ENCODE measurements around the gene NEK7.

DNA sequence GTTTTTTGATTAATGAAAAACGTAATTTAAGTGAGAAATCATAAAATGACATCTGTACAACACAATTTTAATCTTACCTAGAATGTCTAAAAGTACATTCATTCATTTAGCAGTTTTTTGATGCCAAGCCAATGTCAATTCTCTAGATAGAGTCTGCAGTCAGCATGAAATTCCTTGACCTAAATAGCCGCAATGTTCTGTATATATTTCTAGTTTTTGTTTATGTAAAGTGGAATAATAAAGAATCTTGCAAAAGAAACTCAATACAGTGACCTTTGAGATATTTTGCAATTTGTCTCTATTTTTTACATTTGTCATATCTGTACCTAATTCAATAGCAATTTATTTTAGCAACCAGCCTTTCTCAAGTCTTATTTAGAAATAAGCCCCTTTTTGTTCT lies 207.7 kb downstream of the NEK7 start:
- TF ChIP-seq, protein P1, sequence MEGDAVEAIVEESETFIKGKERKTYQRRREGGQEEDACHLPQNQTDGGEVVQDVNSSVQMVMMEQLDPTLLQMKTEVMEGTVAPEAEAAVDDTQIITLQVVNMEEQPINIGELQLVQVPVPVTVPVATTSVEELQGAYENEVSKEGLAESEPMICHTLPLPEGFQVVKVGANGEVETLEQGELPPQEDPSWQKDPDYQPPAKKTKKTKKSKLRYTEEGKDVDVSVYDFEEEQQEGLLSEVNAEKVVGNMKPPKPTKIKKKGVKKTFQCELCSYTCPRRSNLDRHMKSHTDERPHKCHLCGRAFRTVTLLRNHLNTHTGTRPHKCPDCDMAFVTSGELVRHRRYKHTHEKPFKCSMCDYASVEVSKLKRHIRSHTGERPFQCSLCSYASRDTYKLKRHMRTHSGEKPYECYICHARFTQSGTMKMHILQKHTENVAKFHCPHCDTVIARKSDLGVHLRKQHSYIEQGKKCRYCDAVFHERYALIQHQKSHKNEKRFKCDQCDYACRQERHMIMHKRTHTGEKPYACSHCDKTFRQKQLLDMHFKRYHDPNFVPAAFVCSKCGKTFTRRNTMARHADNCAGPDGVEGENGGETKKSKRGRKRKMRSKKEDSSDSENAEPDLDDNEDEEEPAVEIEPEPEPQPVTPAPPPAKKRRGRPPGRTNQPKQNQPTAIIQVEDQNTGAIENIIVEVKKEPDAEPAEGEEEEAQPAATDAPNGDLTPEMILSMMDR (conservative IDR thresholded peaks at IDR 0.05; ENCODE audit: low read depth, low read length): no peak
- no peak for TF ChIP-seq EZH2 (IDR thresholded peaks at IDR 0.05; ENCODE audit: low read length, unreplicated experiment)

Measured in PC-3 (cell line).